ENCODE measurements around the gene GOLPH3.
"Not testable (repeated sequence)": the region's sequence is repeated elsewhere in the genome, so short reads cannot be mapped to it uniquely, and the experiment has no call there.

Gene GOLPH3

GRCh38 chr5:32135086-32135485 lies 39.0 kb downstream of the GOLPH3 start:
- DNase-seq (ENCODE audit: low read depth in 2 of 2): no peak

DNA sequence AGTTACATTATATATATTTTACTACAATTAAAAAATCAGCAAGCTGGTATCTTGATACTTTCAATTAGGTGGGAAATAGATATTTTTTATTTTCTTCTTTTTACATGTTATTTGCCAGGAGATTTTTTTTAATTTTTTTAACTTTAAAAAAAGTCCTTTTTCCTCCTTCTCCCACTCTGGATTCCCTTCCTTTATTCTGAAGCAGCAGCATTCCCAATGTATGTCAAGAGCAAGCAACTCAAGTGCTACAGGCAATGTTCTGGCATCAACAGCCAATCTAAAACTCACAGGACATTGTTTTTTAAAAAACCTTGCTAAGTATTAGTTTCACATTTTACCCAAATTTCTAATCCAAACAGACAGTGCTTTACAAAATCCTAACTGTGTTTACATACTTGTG lies 41.4 kb downstream of the GOLPH3 start:
- DNase-seq (ENCODE audit: low read depth in 2 of 2): no peak

DNA sequence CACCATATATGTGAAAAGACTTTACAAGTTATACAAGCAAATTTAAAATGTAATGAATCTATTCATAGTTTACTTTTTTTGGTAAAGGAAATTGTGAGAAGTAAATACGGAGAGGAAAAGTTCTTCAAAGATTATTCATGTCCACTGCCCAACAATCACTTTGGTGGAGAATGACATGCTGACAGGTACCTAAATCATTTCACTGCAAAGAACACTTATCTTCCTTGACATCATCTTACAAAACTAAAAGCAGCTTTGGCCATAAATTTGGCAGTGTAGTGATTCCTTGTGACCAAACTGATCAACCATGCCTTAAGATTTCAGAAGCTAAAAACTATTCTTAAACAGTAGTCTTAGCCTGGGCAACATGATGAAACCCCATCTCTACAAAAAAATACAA lies 42.5 kb downstream of the GOLPH3 start:
- DNase-seq (ENCODE audit: low read depth in 2 of 2): no peak

DNA sequence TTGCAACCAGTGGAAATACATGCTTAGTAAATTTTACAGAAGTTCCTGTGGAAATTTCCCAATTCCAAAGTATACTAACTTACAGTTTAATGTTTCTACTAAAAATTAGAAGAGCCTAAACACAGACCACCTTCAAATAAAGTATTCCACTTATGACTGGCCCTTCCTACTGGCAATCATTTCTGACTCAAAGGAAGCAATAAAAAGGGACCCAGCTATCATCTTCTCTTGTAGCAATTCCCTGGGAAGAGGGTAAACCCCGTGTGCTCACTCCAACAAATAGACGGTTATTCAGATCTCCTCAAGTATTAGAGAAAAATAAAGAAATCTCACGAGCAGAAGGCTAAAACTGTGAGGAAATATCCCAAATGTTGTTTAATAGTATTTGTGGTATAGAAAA lies 43.3 kb downstream of the GOLPH3 start:
- no peak for DNase-seq (ENCODE audit: low read depth in 2 of 2)

GRCh38 chr5:32129074-32129598 lies 45.0 kb downstream of the GOLPH3 start:
- DNase-seq (ENCODE audit: low read depth in 2 of 2): no peak

- no peak for DNase-seq (ENCODE audit: low read depth in 2 of 2)
Measured at GRCh38 chr5:32127711-32128110, 46.4 kb downstream of the GOLPH3 start.

DNA sequence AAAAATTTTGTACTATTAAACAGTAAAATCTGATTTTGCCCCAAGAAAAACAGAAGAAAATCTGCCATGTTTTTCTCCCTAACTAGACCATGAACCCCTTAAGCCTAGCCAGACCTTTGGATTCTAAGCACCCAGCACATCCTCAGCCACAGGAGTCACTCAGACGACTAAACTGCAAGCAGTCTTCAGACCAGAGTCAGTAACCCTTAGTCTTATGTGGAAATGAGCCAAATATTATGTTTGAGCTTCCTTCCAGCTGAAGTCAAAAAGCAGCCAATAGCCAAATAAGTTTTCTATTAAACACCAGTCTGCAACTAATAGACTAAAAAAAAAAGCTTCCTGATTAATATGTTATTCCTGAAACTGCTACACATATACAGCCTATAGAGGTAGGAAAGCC lies 47.4 kb downstream of the GOLPH3 start:
- DNase-seq (ENCODE audit: low read depth in 2 of 2): no peak

- no peak for DNase-seq (ENCODE audit: low read depth in 2 of 2)
Measured at GRCh38 chr5:32123889-32124676, 50.0 kb downstream of the GOLPH3 start.

GRCh38 chr5:32123058-32123805 lies 50.9 kb downstream of the GOLPH3 start:
- DNase-seq (ENCODE audit: low read depth in 2 of 2): no peak

DNA sequence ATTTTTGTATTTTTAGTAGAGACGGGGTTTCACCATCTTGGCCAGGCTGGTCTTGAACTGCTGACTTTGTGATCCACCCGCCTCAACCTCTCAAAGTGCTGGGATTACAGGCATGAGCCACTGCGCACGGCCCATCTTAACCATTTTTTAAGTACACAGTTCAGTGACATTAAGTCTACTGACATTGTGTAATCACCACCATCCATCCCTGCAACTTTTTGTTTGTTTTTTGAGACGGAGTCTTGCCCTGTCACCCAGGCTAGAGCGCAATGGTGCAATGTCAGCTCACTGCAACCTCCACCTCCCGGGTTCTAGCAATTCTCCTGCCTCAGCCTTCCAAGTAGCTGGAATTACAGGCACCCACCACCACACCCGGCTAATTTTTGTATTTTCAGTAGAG lies 55.2 kb downstream of the GOLPH3 start:
- DNase-seq (ENCODE audit: low read depth in 2 of 2): not testable (repeated sequence)

GRCh38 chr5:32116574-32117313 lies 57.4 kb downstream of the GOLPH3 start:
- no peak for DNase-seq (ENCODE audit: low read depth in 2 of 2)

DNA sequence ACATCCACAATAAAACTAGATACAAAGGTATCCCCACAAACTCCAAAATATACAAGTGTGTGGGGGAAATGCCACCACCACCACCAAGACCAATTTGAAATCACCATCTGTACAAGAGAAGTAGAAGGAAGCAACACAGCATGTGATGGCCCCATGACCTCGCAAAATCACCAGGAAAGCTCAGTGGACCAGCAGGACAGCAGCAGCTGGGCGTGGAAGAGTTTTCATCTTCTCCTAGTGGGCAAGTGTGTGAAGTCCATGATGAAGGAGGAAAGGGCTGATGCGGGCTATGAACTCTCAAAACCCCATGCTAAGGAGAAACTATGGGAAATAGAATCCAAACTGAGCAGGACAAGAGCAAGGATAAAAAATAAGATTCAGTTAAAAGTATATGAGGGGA lies 58.1 kb downstream of the GOLPH3 start:
- no peak for DNase-seq (ENCODE audit: low read depth in 2 of 2)

DNA sequence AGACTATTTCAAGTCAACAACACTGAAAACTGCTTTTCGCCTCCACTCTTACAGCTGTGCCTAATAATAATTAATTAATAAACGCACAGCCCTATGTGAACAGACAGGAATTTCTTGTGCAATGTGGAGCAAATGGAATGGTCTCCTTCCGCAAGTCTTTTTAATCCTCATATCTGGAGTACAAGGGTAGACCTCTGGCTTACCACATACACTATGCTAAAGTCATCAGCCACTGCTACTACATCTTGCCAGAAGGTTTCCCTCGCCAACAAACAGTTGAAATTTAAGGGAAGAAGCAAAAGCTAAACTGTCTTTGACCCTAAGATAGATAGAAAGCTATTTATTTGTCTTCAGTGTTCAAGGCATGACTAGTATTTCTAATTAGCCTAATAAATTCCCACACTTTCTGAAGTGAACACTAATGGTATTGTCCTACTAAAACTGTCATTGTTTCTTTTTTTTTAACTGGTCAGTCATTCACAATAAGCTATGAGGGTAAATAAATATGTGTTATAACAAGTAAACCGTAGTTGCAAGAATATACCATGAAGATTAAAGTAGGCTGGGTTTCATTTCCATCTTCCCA lies 63.9 kb downstream of the GOLPH3 start:
- DNase-seq (ENCODE audit: low read depth in 2 of 2): no peak

- DNase-seq (ENCODE audit: low read depth in 2 of 2): no peak
Measured at GRCh38 chr5:32109236-32109635, 64.9 kb downstream of the GOLPH3 start.

DNA sequence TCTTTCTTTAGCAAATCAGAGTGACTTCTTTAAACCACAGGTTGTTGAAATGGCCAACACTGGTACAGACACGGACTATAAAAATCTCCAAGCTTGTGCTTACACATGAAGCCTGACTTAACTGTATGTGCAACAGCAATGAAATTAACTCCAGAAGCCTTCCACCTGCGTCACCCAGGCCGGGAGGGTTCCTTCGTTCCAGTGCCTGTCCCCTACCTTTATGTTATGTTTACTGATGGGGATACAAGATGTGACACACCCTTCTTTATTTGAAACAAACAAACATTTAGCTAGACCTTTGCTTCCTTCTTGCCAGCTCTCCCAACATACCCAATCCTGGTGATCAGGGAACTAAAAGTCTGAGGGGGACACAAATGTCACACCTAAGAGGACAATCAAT lies 66.0 kb downstream of the GOLPH3 start:
- DNase-seq (ENCODE audit: low read depth in 2 of 2): no peak

DNA sequence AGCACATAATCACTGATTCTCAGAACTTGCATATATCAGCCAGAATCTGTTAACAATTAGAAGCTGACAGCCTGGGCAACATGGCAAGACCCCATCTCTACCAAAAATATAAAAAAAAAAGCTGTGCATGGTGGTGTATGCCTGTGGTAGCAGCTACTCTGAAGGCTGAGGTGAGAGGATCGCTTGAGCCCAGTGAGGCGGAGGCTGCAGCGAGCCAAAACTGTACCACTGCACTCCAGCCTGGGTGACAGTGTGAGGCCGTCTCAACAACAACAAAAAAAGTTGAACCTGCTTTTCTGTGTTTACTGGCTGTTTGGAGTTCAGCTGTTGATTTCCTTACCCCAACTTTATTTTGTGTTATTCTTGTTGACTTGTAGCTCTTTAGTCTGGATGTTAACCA lies 66.8 kb downstream of the GOLPH3 start:
- no peak for DNase-seq (ENCODE audit: low read depth in 2 of 2)

DNA sequence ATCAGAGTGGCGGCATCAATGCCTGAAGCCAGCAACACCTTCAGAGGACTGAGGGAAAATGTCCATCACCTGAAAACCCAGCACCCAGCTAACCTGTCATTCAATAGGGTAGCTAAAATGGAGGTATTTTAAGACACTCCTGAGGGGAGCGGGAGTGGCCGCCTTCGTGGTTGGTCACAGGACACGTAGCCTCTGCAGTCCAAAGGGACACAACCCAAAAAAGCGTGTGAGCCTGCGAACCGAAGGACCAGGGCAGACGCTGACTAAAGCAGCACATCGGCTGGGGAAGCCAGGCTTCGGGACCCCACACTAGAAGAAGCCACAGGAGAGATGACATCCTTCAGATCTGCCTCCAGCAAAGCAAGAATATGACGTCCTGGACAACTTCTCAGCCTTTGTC lies 70.6 kb downstream of the GOLPH3 start:
- no peak for DNase-seq (ENCODE audit: low read depth in 2 of 2)

DNA sequence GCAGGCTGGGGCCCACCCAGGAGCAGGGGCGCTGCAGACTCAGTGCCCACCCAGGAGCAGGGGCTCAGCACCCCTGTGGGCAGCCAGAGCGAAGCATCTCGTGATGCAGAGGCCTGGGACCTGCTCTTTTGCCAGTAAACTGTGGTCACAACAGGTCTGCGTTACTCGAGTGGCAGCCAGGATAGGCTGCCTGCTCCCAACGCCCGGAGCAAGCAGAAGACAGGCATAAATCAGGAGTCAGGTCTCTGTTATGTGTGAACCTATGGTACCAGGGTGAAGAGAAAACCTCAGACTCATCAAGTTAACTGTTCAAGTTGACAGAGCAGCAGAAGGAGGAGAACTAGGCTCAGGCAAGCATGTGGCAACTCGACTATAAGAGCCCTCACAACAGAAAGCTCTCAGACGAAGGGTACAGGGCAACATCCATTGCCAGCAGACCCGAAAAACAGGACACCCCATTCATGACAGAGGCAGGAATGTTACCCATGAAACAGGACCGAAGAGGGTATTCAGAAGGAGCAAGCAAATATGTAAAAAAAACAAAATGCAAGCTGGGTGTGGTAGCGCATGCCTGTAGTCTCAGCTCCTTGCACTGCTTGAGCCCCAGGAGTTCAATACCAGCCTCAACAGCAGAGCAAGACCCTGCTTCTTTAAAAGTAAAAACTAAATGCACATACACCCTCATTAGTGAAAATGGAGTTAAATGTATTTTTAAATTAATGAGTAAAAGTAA lies 71.7 kb downstream of the GOLPH3 start:
- no peak for DNase-seq (ENCODE audit: low read depth in 2 of 2)

GRCh38 chr5:32100691-32101302 lies 73.3 kb downstream of the GOLPH3 start:
- DNase-seq (ENCODE audit: low read depth in 2 of 2): no peak

DNA sequence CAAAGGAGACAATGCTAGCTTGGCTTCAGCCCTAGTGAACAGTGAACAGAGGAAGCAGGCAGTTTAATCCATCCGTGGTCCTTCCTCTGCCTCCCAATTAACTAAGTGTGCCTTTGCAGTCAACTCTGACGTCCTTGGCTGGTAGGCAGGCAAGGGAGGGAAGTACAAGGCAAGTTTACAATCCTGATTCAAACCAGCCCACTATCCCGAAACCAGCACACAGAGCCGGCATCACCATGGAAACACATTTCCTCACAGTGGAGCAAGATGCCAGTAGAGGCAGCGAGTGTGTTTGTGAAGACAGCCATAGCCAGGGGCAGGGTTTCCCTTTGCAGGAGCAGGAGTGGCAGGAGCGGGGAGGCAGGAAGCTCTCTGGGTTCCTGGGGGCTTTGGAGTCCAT lies 73.9 kb downstream of the GOLPH3 start:
- DNase-seq (ENCODE audit: low read depth in 2 of 2): no peak

DNA sequence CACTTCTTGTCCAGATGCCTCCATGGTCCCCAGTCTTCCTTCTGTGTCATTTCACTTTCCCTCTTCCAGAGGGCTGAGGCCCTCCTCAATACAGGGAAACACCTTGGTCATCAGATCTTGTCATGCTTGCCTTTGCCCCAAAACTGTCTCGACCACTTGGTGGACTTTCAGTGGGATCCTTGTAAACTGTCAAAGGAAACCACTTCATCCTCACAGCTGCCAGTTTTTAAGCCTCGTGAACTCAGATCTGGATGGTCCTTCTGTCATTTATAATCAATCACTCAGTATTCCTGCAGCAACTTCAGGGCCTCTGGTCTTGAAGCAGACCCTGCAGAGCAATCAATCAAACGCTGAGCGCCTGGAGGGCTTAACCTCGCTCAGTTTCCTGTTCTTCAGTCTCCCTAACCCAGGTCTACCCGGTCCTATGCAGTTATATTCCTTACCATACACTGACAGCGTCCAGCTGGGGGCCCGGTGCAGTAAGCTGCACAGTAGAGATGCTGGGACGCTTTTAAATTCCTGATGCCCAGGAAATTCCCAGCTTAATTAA lies 74.6 kb downstream of the GOLPH3 start:
- DNase-seq (ENCODE audit: low read depth in 2 of 2): no peak
